HepG2 (cell line): ENCODE data around the gene TMEM255B. TPM values are rescaled to one million over a fixed set of nuclear protein-coding genes. Genes with fewer than 3 reads are reported as not detected.
A peak's percentile ranks its signal among the peaks of the same experiment; 100 is the strongest.

Experiments used
- ATF7-NPFF ChIP-seq: sonication (generic); formaldehyde crosslinking; IDR thresholded peaks from 2 replicates; pipeline ENCODE4 v1.8.1; 2023; ENCODE audit warnings: mild to moderate bottlenecking, low read depth, missing genetic modification reagents, moderate library complexity
- DNMT1 ChIP-seq: sonication (generic); formaldehyde crosslinking; IDR thresholded peaks from 2 replicates; pipeline ENCODE4 v1.5.1; 2020; ENCODE audit warnings: mild to moderate bottlenecking, missing genetic modification reagents
- EP300 ChIP-seq, 3 experiments: sonication (generic) in 1 of 3; formaldehyde crosslinking in 1 of 3; IDR thresholded peaks; 2 replicates each; pipeline versions ENCODE4 v1.5.1 to v1.6.1; 2011 to 2020; ENCODE audit warnings: low read depth in 2 of 3, low read length in 2 of 3, borderline replicate concordance in 1 of 3, improper control_type of control experiment in 1 of 3, mild to moderate bottlenecking in 1 of 3, missing genetic modification reagents in 1 of 3, moderate library complexity in 1 of 3
- HMG20A ChIP-seq: IDR thresholded peaks from 2 replicates; pipeline ENCODE4 v1.6.1; 2016; ENCODE audit warnings: borderline replicate concordance
- KAT8 ChIP-seq: IDR thresholded peaks from 2 replicates; pipeline ENCODE4 v1.6.1; 2016; ENCODE audit warnings: missing genetic modification reagents, missing compliant biosample characterization
- MATR3 ChIP-seq: sonication (generic); formaldehyde crosslinking; IDR thresholded peaks from 2 replicates; pipeline ENCODE4 v1.4.0; 2020; ENCODE audit warnings: missing genetic modification reagents
- MTA3 ChIP-seq: sonication (generic); formaldehyde crosslinking; IDR thresholded peaks from 2 replicates; pipeline ENCODE4 v1.4.0; 2020; ENCODE audit warnings: missing genetic modification reagents
- NONO ChIP-seq, 2 experiments: fragments of 450-650 bp in 1 of 2; sonication (generic) in 1 of 2; formaldehyde crosslinking in 1 of 2; IDR thresholded peaks in 1 of 2; conservative IDR thresholded peaks in 1 of 2; 2 replicates each; pipeline versions ENCODE4 v1.6.1 to v1.8.0; 2017 to 2022; ENCODE audit warnings: mild to moderate bottlenecking in 1 of 2, missing genetic modification reagents in 1 of 2, moderate library complexity in 1 of 2
- TRIM24 ChIP-seq: sonication (generic); formaldehyde crosslinking; IDR thresholded peaks from 2 replicates; pipeline ENCODE4 v1.8.0; 2022; ENCODE audit warnings: mild to moderate bottlenecking, missing genetic modification reagents
- U2AF1 ChIP-seq: fragments of 200-400 bp; formaldehyde crosslinking; optimal IDR thresholded peaks from 2 replicates; pipeline ENCODE3; 2017; ENCODE audit warnings: mild to moderate bottlenecking, low read depth, low read length
- ZKSCAN5 ChIP-seq: sonication (generic); formaldehyde crosslinking; IDR thresholded peaks from 2 replicates; pipeline ENCODE4 v1.5.1; 2020; ENCODE audit warnings: mild to moderate bottlenecking, missing genetic modification reagents
- ZNF484 ChIP-seq: sonication (generic); formaldehyde crosslinking; IDR thresholded peaks from 2 replicates; pipeline ENCODE4 v1.5.1; 2020; ENCODE audit warnings: mild to moderate bottlenecking, low read depth, missing genetic modification reagents, borderline replicate concordance
- ZNF614 ChIP-seq: IDR thresholded peaks from 2 replicates; pipeline ENCODE4 v1.6.1; 2018; ENCODE audit warnings: missing biosample characterization, missing genetic modification reagents, inconsistent platforms, borderline replicate concordance
- ZNF674 ChIP-seq: sonication (generic); formaldehyde crosslinking; IDR thresholded peaks from 2 replicates; pipeline ENCODE4 v1.5.0; 2020; ENCODE audit warnings: low read depth, mild to moderate bottlenecking, missing genetic modification reagents
- ZSCAN20 ChIP-seq: sonication (generic); formaldehyde crosslinking; IDR thresholded peaks from 2 replicates; pipeline ENCODE4 v1.4.0; 2020; ENCODE audit warnings: missing genetic modification reagents, mild to moderate bottlenecking, borderline replicate concordance
- polyA plus RNA-seq, 8 experiments: library from polyadenylated mRNA; depleted of rRNA in 3 of 8; stranded (reverse) in 7 of 8; unstranded in 1 of 8; fragments of >200 nt; fragmentation: Illumina TruSeq in 4 of 8; extraction: Trizol in 4 of 8; gene quantifications; 2 replicates each; pipeline versions ENCODE4 v1.2.1 to v1.2.3, GENCODE V29; 2011 to 2016; ENCODE audit warnings: low read depth in 4 of 8, missing spikeins in 1 of 8, mixed read lengths in 1 of 8; ENCODE audit not compliant: insufficient read depth in 1 of 8
- total RNA-seq, 5 experiments: library from RNA; depleted of rRNA; stranded (reverse); fragments of >200 nt; fragmentation: Illumina TruSeq; extraction: Trizol; gene quantifications; 2 replicates each; pipeline ENCODE4 v1.2.3, GENCODE V29; 2016; ENCODE audit warnings: low read depth in 1 of 5
- TF ChIP-seq, protein P1 (sequence below): sonication (generic); formaldehyde crosslinking; IDR thresholded peaks from 2 replicates; pipeline ENCODE4; 2020; ENCODE audit warnings: missing genetic modification reagents, mild to moderate bottlenecking, borderline replicate concordance
- TF ChIP-seq, protein P2 (sequence below): sonication (generic); formaldehyde crosslinking; IDR thresholded peaks from 2 replicates; pipeline ENCODE4 v1.5.0; 2020; ENCODE audit warnings: missing genetic modification reagents
- TF ChIP-seq, protein P3 (sequence below): sonication (generic); formaldehyde crosslinking; IDR thresholded peaks from 2 replicates; pipeline ENCODE4 v1.9.0; 2021; ENCODE audit warnings: missing genetic modification reagents, mild to moderate bottlenecking, borderline replicate concordance
- TF ChIP-seq, protein P4 (sequence below): sonication (generic); formaldehyde crosslinking; IDR thresholded peaks from 2 replicates; pipeline ENCODE4 v1.4.0; 2020; ENCODE audit warnings: mild to moderate bottlenecking, missing genetic modification reagents
- TF ChIP-seq, protein P5 (sequence below): IDR thresholded peaks from 2 replicates; pipeline ENCODE4 v1.6.1; 2016; ENCODE audit warnings: missing biosample characterization, missing genetic modification reagents, low read depth

TMEM255B gene
- total and polyA plus RNA-seq, 2 of the 13 experiments (the other 11 are each of a cell fraction or from before 2014, with no cell fraction given): not detected

DNA sequence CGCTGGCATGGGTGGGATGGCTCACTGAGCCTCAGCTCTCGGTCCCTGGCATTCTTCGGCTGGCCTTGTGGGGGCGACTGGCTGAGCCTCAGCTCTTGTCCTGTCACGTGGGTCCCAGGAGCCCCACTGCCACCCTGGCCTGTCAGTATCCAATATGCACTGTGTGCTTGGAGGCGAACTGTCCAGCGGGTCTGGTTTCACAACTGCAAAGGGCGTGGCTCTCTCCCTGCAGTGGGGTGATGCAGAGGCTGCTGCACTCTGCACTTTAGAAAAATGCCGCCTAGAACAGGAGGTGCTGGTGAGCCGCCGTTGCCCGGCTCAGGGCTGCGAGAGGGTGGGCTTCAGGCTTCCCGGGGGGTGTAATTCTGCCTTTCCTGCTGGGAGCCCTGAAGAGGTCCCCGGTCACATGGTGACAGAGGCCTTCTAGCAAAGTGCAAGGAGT, 17.0 kb upstream of the TMEM255B start (continued):
- TF ChIP-seq, protein P1, sequence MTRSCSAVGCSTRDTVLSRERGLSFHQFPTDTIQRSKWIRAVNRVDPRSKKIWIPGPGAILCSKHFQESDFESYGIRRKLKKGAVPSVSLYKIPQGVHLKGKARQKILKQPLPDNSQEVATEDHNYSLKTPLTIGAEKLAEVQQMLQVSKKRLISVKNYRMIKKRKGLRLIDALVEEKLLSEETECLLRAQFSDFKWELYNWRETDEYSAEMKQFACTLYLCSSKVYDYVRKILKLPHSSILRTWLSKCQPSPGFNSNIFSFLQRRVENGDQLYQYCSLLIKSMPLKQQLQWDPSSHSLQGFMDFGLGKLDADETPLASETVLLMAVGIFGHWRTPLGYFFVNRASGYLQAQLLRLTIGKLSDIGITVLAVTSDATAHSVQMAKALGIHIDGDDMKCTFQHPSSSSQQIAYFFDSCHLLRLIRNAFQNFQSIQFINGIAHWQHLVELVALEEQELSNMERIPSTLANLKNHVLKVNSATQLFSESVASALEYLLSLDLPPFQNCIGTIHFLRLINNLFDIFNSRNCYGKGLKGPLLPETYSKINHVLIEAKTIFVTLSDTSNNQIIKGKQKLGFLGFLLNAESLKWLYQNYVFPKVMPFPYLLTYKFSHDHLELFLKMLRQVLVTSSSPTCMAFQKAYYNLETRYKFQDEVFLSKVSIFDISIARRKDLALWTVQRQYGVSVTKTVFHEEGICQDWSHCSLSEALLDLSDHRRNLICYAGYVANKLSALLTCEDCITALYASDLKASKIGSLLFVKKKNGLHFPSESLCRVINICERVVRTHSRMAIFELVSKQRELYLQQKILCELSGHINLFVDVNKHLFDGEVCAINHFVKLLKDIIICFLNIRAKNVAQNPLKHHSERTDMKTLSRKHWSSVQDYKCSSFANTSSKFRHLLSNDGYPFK (CRISPR knock-in tag): no peak
- TF ChIP-seq ZSCAN20 (CRISPR knock-in tag): no peak
- no peak for TF ChIP-seq ZNF614
- no peak for TF ChIP-seq ZKSCAN5
- TF ChIP-seq MTA3: no peak
- TF ChIP-seq, protein P2, sequence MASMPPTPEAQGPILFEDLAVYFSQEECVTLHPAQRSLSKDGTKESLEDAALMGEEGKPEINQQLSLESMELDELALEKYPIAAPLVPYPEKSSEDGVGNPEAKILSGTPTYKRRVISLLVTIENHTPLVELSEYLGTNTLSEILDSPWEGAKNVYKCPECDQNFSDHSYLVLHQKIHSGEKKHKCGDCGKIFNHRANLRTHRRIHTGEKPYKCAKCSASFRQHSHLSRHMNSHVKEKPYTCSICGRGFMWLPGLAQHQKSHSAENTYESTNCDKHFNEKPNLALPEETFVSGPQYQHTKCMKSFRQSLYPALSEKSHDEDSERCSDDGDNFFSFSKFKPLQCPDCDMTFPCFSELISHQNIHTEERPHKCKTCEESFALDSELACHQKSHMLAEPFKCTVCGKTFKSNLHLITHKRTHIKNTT (CRISPR knock-in tag): no peak
- no peak for TF ChIP-seq ZNF674
- TF ChIP-seq KAT8: no peak
- TF ChIP-seq ATF7-NPFF (CRISPR knock-in tag): no peak
- TF ChIP-seq, protein P3, sequence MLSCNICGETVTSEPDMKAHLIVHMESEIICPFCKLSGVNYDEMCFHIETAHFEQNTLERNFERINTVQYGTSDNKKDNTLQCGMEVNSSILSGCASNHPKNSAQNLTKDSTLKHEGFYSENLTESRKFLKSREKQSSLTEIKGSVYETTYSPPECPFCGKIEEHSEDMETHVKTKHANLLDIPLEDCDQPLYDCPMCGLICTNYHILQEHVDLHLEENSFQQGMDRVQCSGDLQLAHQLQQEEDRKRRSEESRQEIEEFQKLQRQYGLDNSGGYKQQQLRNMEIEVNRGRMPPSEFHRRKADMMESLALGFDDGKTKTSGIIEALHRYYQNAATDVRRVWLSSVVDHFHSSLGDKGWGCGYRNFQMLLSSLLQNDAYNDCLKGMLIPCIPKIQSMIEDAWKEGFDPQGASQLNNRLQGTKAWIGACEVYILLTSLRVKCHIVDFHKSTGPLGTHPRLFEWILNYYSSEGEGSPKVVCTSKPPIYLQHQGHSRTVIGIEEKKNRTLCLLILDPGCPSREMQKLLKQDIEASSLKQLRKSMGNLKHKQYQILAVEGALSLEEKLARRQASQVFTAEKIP (CRISPR knock-in tag): no peak
- TF ChIP-seq EP300 (IDR thresholded peaks at IDR 0.05; ENCODE audit: low read depth in 2 of 2, low read length in 2 of 2): peak; percentile 43 to 52; a peak in 2 of 4 replicates
- no peak for TF ChIP-seq EP300 (CRISPR knock-in tag; IDR thresholded peaks at IDR 0.05; ENCODE audit: borderline replicate concordance)
- TF ChIP-seq, protein P4, sequence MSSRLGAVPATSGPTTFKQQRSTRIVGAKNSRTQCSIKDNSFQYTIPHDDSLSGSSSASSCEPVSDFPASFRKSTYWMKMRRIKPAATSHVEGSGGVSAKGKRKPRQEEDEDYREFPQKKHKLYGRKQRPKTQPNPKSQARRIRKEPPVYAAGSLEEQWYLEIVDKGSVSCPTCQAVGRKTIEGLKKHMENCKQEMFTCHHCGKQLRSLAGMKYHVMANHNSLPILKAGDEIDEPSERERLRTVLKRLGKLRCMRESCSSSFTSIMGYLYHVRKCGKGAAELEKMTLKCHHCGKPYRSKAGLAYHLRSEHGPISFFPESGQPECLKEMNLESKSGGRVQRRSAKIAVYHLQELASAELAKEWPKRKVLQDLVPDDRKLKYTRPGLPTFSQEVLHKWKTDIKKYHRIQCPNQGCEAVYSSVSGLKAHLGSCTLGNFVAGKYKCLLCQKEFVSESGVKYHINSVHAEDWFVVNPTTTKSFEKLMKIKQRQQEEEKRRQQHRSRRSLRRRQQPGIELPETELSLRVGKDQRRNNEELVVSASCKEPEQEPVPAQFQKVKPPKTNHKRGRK (CRISPR knock-in tag): no peak
- no peak for TF ChIP-seq TRIM24
- TF ChIP-seq, protein P5, sequence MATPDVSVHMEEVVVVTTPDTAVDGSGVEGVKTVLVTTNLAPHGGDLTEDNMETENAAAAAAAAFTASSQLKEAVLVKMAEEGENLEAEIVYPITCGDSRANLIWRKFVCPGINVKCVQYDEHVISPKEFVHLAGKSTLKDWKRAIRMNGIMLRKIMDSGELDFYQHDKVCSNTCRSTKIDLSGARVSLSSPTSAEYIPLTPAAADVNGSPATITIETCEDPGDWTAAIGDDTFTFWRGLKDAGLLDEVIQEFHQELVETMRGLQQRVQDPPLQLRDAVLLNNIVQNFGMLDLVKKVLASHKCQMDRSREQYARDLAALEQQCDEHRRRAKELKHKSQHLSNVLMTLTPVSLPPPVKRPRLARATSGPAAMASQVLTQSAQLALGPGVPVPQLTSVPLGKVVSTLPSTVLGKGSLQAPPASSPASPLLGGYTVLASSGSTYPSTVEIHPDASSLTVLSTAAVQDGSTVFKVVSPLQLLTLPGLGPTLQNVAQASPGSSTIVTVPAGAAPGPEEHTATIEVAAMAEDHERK: no peak
- no peak for TF ChIP-seq HMG20A (CRISPR knock-in tag)
- no peak for TF ChIP-seq NONO (IDR thresholded peaks at IDR 0.05)
- TF ChIP-seq NONO (CRISPR knock-in tag; conservative IDR thresholded peaks at IDR 0.05): peak; percentile 64
- no peak for TF ChIP-seq DNMT1 (CRISPR knock-in tag)
- no peak for TF ChIP-seq U2AF1
- TF ChIP-seq MATR3 (CRISPR knock-in tag): no peak
- TF ChIP-seq ZNF484 (CRISPR knock-in tag): no peak
